DND-41 (cell line): ENCODE data around the gene EHMT1.

ENCODE experiments used
- CTCF ChIP-seq: IDR thresholded peaks from 2 replicates; pipeline ENCODE4 v1.5.1; 2012; ENCODE audit warnings: borderline replicate concordance, low read length, moderate library complexity, mild to moderate bottlenecking; ENCODE audit not compliant: poor library complexity, severe bottlenecking; ENCODE audit errors: extremely low read depth
- EZH2 ChIP-seq: IDR thresholded peaks from 3 replicates; pipeline ENCODE4 v1.6.1; 2012; ENCODE audit warnings: borderline replicate concordance, low read depth, mild to moderate bottlenecking, moderate library complexity, low read length, inconsistent platforms; ENCODE audit not compliant: severe bottlenecking

- TF ChIP-seq CTCF: no peak
- no peak for TF ChIP-seq EZH2
Measured at GRCh38 chr9:137579259-137579604, 39.6 kb upstream of the EHMT1 start.
